ENCODE results near the gene TAPBP. TPM values are rescaled to one million over a fixed set of nuclear protein-coding genes. Genes with fewer than 3 reads are reported as not detected.

TAPBP gene
- total RNA-seq, 1 experiment from 2014 or later: 28.2 TPM

DNA sequence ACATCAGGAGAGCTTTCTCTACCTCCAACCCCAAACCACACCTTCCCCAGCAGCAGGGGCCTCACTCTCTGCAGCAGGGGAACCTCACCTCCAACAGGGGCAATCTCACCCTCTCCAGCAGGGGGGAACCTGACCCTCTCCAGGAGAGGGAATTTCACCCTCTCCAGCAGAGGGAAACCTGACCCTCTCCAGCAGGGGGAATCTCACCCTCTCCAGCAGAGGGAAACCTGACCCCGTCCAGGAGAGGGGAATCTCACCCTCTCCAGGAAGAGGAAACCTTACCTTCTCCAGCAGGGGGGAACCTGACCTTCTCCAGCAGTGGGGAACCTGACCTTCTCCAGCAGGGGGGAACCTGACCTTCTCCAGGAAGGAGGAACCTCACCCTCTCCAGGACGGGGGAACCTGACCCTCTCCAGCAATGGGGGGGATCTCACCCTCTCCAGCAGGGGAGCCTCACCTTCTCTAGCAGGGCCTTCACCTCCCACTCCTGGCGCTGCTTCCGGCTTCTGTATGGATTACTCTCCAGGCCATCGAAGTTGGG, 33.8 kb downstream of the TAPBP start:
- H2BK20ac ChIP-seq (ENCODE audit: low read depth, low read length, poor library complexity, severe bottlenecking): no peak overlapping the region
- no CpG with 5 or more reads among the region's 5 CpGs for WGBS (ENCODE audit: extremely low coverage, insufficient read length, low lambda C conversion rate)
- 0 out of 5 replicates have a peak overlapping the region, but pooled peaks of 1 of the 2 experiments have one; percentile 44 for H3K4me3 Mint-ChIP-seq

More for the DNA sequence above, 33.8 kb downstream of the TAPBP start:
- no peak overlapping the region for H3K14ac ChIP-seq (ENCODE audit: insufficient read depth, low read length)
- H2BK5ac ChIP-seq (ENCODE audit: insufficient read length, low read length): no peak overlapping the region
- no peak overlapping the region for H4K91ac ChIP-seq (ENCODE audit: insufficient read length, low read depth, low read length)
- no peak overlapping the region for H3K4ac ChIP-seq (ENCODE audit: low read depth, low read length)
- H3K4me1 Mint-ChIP-seq: peaks cover 25 to 26% of the 10 kb centered on the region in 2 experiments
- TF ChIP-seq, protein P1, sequence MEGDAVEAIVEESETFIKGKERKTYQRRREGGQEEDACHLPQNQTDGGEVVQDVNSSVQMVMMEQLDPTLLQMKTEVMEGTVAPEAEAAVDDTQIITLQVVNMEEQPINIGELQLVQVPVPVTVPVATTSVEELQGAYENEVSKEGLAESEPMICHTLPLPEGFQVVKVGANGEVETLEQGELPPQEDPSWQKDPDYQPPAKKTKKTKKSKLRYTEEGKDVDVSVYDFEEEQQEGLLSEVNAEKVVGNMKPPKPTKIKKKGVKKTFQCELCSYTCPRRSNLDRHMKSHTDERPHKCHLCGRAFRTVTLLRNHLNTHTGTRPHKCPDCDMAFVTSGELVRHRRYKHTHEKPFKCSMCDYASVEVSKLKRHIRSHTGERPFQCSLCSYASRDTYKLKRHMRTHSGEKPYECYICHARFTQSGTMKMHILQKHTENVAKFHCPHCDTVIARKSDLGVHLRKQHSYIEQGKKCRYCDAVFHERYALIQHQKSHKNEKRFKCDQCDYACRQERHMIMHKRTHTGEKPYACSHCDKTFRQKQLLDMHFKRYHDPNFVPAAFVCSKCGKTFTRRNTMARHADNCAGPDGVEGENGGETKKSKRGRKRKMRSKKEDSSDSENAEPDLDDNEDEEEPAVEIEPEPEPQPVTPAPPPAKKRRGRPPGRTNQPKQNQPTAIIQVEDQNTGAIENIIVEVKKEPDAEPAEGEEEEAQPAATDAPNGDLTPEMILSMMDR (conservative IDR thresholded peaks at IDR 0.05): peak; percentile 76
- H3K27me3 Mint-ChIP-seq (ENCODE audit: low read depth): no peaks in the 10 kb centered on the region
- H3T11ph ChIP-seq (ENCODE audit: low read length): no peak overlapping the region
- no peak overlapping the region for H2BK15ac ChIP-seq (ENCODE audit: low read depth, low read length)
- no peak overlapping the region for H2AK5ac ChIP-seq (ENCODE audit: insufficient read length, low read length)
- H2BK12ac ChIP-seq (ENCODE audit: insufficient read length, low read depth, low read length): no peak overlapping the region
- no peak overlapping the region for H2BK120ac ChIP-seq (ENCODE audit: low read depth, low read length, poor library complexity, severe bottlenecking)
- H3K56ac ChIP-seq (ENCODE audit: insufficient read length, low read depth, low read length): no peak overlapping the region
- no peak overlapping the region for H2AFZ ChIP-seq (ENCODE audit: low read length)
- H3K4me2 ChIP-seq (ENCODE audit: insufficient read depth, insufficient read length, low read length): no peak overlapping the region
- no peak overlapping the region for H4K5ac ChIP-seq (ENCODE audit: insufficient read length, low read depth, low read length)
- H3K36me3 Mint-ChIP-seq (ENCODE audit: insufficient read depth in 1 of 3, low read depth in 3 of 3): peaks cover 17 to 77% (median 44%) of the 10 kb centered on the region in 3 experiments; a peak in 6 of 7 replicates
- no peak overlapping the region for H3K23ac ChIP-seq (ENCODE audit: insufficient read length, low read depth, low read length)
- H3K9me3 ChIP-seq (ENCODE audit: control insufficient read depth, low read depth, low read length): no peaks in the 10 kb centered on the region
- peak; percentile 89 for DNase-seq
- H3K79me2 ChIP-seq (ENCODE audit: insufficient read depth, low read length): no peaks in the 10 kb centered on the region
- H4K8ac ChIP-seq (replicated peaks; ENCODE audit: insufficient read length, low read depth, low read length): no peak overlapping the region
- no peak overlapping the region for H3K27ac ChIP-seq (ENCODE audit: insufficient read length, low read depth, low read length)
- H3K23me2 ChIP-seq (ENCODE audit: insufficient read length, low read depth, low read length, poor library complexity, severe bottlenecking): peaks cover 9% of the 10 kb centered on the region
- H3K4me1 ChIP-seq (ENCODE audit: insufficient read depth, low read length): no peaks in the 10 kb centered on the region
- H3K9ac ChIP-seq (ENCODE audit: extremely low read depth, insufficient read length, low read length): no peak overlapping the region
- no peaks in the 10 kb centered on the region for H3K79me1 ChIP-seq (ENCODE audit: insufficient read depth, low read depth, low read length, poor library complexity, severe bottlenecking)
- no peaks in the 10 kb centered on the region for H3K27me3 ChIP-seq (ENCODE audit: insufficient read depth, low read length)
- no peaks in the 10 kb centered on the region for H4K20me1 ChIP-seq (ENCODE audit: control insufficient read depth, insufficient read depth, insufficient read length)
- H3K27ac Mint-ChIP-seq: 0 out of 7 replicates have a peak overlapping the region, but pooled peaks of 1 of the 3 experiments have one; percentile 51
- no peak overlapping the region for H3K18ac ChIP-seq (ENCODE audit: insufficient read length, low read depth, low read length)
- no peaks in the 10 kb centered on the region for H3K9me3 Mint-ChIP-seq

Data from H9 (cell line).